SU-DHL-6 (cell line): ENCODE measurements around the gene AKR1D1.

Experiments used
- H2AFZ ChIP-seq: fragments of 200-600 bp; sonication (generic); 2 replicates; pipeline ENCODE4 v1.6.1; 2014; ENCODE audit warnings: low read depth, mild to moderate bottlenecking, moderate library complexity, mixed read lengths, antibody characterized with exemption, low read length; ENCODE audit not compliant: severe bottlenecking
- H3F3A ChIP-seq: fragments of 200-600 bp; shearing (Covaris generic); 2 replicates; pipeline ENCODE4 v1.6.0; 2016; ENCODE audit warnings: antibody characterized with exemption, mild to moderate bottlenecking; ENCODE audit not compliant: insufficient read depth
- H3K27ac ChIP-seq: fragments of 200-600 bp; sonication (generic); 2 replicates; pipeline ENCODE4 v1.5.1; 2016; ENCODE audit warnings: low read depth, mild to moderate bottlenecking, low read length, moderate library complexity, mixed read lengths
- H3K27me3 ChIP-seq: fragments of 200-600 bp; sonication (generic), shearing (Covaris generic); 2 replicates; pipeline ENCODE4 v1.6.0; 2014; ENCODE audit warnings: mild to moderate bottlenecking, low read length
- H3K36me3 ChIP-seq: fragments of 200-600 bp; sonication (generic); 2 replicates; pipeline ENCODE4 v1.6.1; 2014; ENCODE audit warnings: mild to moderate bottlenecking, low read length, mixed read lengths
- H3K4me2 ChIP-seq: fragments of 300-600, 200-600 bp; shearing (Covaris generic), sonication (generic); 2 replicates; pipeline ENCODE4 v1.6.0; 2014; ENCODE audit warnings: low read length, low read depth, mild to moderate bottlenecking; ENCODE audit not compliant: poor library complexity, severe bottlenecking
- H3K4me3 ChIP-seq: fragments of 200-600 bp; sonication (generic); 2 replicates; pipeline ENCODE4 v1.5.1; 2014; ENCODE audit warnings: antibody characterized with exemption, low read length, mild to moderate bottlenecking, mixed read lengths; ENCODE audit not compliant: insufficient read depth, poor library complexity, severe bottlenecking
- H3K79me2 ChIP-seq: fragments of 200-600 bp; sonication (generic); 2 replicates; pipeline ENCODE4 v1.6.1; 2014; ENCODE audit warnings: mild to moderate bottlenecking, low read length, moderate library complexity; ENCODE audit not compliant: insufficient read depth
- H3K9ac ChIP-seq: fragments of 200-600 bp; sonication (generic); 2 replicates; pipeline ENCODE4 v1.7.0; 2014; ENCODE audit warnings: mild to moderate bottlenecking, low read length
- H3K9me2 ChIP-seq: fragments of 200-600 bp; sonication (generic); replicated peaks from 2 replicates; pipeline ENCODE4 v1.6.1; 2014; ENCODE audit warnings: low read length; ENCODE audit not compliant: insufficient read depth
- H3K9me3 ChIP-seq: fragments of 200-600 bp; sonication (generic); 2 replicates; pipeline ENCODE4 v1.6.1; 2014; ENCODE audit warnings: low read length, mixed read lengths; ENCODE audit not compliant: insufficient read depth
- H4K20me1 ChIP-seq: fragments of 200-600 bp; sonication (generic); 2 replicates; pipeline ENCODE4 v1.6.1; 2014; ENCODE audit warnings: low read depth, mild to moderate bottlenecking, antibody characterized with exemption, low read length, moderate library complexity, mixed read lengths
- CTCF ChIP-seq: fragments of 200-600 bp; sonication (generic); IDR thresholded peaks from one replicate; pipeline ENCODE4 v1.5.1; 2017; ENCODE audit warnings: antibody characterized with exemption, mild to moderate bottlenecking, low read length, moderate library complexity; ENCODE audit not compliant: insufficient read depth, poor library complexity, severe bottlenecking
- EZH2phosphoT487 ChIP-seq: fragments of 200-600 bp; sonication (generic), shearing (Covaris generic); conservative IDR thresholded peaks from 2 replicates; pipeline ENCODE4 v1.6.1; 2018; ENCODE audit warnings: mild to moderate bottlenecking, antibody characterized with exemption, low read length, moderate library complexity, mixed read lengths

AKR1D1 gene

GRCh38 chr7:138167222-138167621, 91.0 kb downstream of the AKR1D1 start:
- H3K79me2 ChIP-seq, result no peaks in the 10 kb centered on the region
- H4K20me1 ChIP-seq, result no peaks in the 10 kb centered on the region
- H3K9ac ChIP-seq, result no peak overlapping the region
- no peaks in the 10 kb centered on the region for H3K9me2 ChIP-seq
- H3K9me3 ChIP-seq, result 0 out of 2 replicates have a peak, but pooled peaks cover 6% of the 10 kb centered on the region
- TF ChIP-seq CTCF (no peak), EZH2phosphoT487 (no peak)
- H2AFZ ChIP-seq, result no peak overlapping the region
- no peaks in the 10 kb centered on the region for H3K27me3 ChIP-seq
- H3K4me2 ChIP-seq, result no peak overlapping the region
- no peaks in the 10 kb centered on the region for H3F3A ChIP-seq
- no peak overlapping the region for H3K27ac ChIP-seq
- no peaks in the 10 kb centered on the region for H3K36me3 ChIP-seq
- H3K4me3 ChIP-seq, result no peak overlapping the region

GRCh38 chr7:138167869-138168296, 91.6 kb downstream of the AKR1D1 start:
- Histone ChIP-seq H3K4me3 (no peak overlapping the region), H4K20me1 (no peaks in the 10 kb centered on the region), H3K36me3 (no peaks in the 10 kb centered on the region), H3K9me2 (no peaks in the 10 kb centered on the region), H3F3A (no peaks in the 10 kb centered on the region), H2AFZ (no peak overlapping the region), H3K9ac (no peak overlapping the region), H3K4me2 (no peak overlapping the region), H3K27me3 (no peaks in the 10 kb centered on the region), H3K27ac (no peak overlapping the region), H3K79me2 (no peaks in the 10 kb centered on the region), H3K9me3 (0 out of 2 replicates have a peak, but pooled peaks cover 6% of the 10 kb centered on the region)
- TF ChIP-seq CTCF (no peak), EZH2phosphoT487 (no peak)
